ENCODE measurements around the gene DCXR.
A peak's percentile ranks its signal among the peaks of the same experiment; 100 is the strongest.

The DCXR gene

GRCh38 chr17:82076018-82076784 lies 38.7 kb upstream of the DCXR start:
- in situ Hi-C loops (cut with HindIII; ENCODE audit: low pct_ligation_motif_present, low pct_unique_long_range_greater_than_20kb, low sequenced_read_pairs) = no loop called here
- DNase-seq = no peak

GRCh38 chr17:82073446-82073845 lies 35.9 kb upstream of the DCXR start:
- DNase-seq = no peak
- in situ Hi-C loops (cut with HindIII; ENCODE audit: low pct_ligation_motif_present, low pct_unique_long_range_greater_than_20kb, low sequenced_read_pairs) = no loop called here

- in situ Hi-C loops (cut with HindIII; ENCODE audit: low pct_ligation_motif_present, low pct_unique_long_range_greater_than_20kb, low sequenced_read_pairs) = no loop called here
- no peak for DNase-seq
Measured at GRCh38 chr17:82072827-82073226, 35.3 kb upstream of the DCXR start.

GRCh38 chr17:82070611-82071010 lies 33.1 kb upstream of the DCXR start:
- DNase-seq = no peak
- in situ Hi-C loops (cut with HindIII; ENCODE audit: low pct_ligation_motif_present, low pct_unique_long_range_greater_than_20kb, low sequenced_read_pairs) = no loop called here

DNA sequence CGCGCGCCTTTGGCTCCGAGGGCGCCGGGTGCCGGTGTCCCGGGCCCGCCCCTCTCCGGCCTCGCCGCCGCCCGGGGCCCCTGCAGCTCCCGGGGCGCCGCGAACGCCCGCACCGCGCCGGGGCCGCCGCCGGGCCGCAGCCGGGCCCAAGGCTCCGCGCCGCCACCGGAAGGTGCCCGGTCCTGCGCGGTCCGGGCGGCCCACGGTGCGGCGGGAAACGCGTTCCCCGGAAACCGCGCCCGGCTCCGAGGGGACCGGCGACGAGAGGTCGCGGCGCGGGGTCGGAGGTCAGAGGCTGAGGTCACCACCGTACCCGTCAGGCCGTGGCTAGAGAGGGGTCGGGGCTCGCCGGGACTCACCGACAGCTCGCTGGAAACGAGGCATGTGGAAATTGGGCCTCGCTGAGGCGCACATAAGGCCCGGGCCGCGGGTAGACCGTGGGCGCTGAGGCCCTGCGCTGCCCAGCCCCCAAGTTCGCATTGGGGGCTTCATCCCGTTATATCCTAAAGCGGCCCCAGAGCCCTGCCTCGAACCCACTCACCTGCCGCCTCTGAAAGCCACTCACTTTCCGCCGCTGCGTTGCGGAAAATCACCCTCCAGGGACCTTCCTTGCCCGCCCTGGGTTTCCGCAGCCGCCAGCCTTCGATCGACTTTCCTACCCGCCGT lies 28.3 kb upstream of the DCXR start, which contains the start of gene DUS1L:
TSS of gene DUS1L (minus strand) at position 167 of the 666 bp plus-strand sequence. CDS start 745 bp downstream, outside the sequence.
- DNase-seq = peak; percentile 61
- in situ Hi-C loops (cut with HindIII; ENCODE audit: low pct_ligation_motif_present, low pct_unique_long_range_greater_than_20kb, low sequenced_read_pairs) = no loop called here

DNA sequence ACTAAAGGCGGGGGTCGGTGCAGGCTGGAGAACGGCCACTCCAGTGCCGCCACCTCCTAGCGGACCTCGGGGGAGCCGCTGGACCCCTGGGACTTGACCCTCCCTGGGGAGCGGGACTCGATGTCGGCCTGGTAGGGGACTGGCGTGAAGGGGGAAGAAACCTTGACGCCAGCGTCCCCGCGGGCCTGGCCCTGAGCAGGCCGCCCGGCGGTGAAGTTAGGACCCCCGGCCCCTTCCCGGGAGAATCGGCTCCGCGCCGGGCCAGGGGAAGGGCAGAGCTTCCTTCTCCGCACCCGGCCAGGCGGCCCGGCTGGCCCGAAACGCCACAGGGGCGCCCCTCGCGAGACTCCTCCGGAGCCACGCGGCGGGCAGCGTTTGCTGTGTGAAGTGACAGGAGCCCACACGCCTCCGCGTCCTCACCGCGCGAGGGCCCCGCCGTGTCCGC lies 27.7 kb upstream of the DCXR start:
- DNase-seq = peak; percentile 44
- in situ Hi-C loops (cut with HindIII; ENCODE audit: low pct_ligation_motif_present, low pct_unique_long_range_greater_than_20kb, low sequenced_read_pairs) = no loop called here

- no peak for DNase-seq
- in situ Hi-C loops (cut with HindIII; ENCODE audit: low pct_ligation_motif_present, low pct_unique_long_range_greater_than_20kb, low sequenced_read_pairs) = no loop called here
Measured at GRCh38 chr17:82064433-82065192, 27.1 kb upstream of the DCXR start.

GRCh38 chr17:82063424-82064415 lies 26.2 kb upstream of the DCXR start:
- in situ Hi-C loops (cut with HindIII; ENCODE audit: low pct_ligation_motif_present, low pct_unique_long_range_greater_than_20kb, low sequenced_read_pairs) = no loop called here
- no peak for DNase-seq

GRCh38 chr17:82062984-82063368 lies 25.5 kb upstream of the DCXR start:
- in situ Hi-C loops (cut with HindIII; ENCODE audit: low pct_ligation_motif_present, low pct_unique_long_range_greater_than_20kb, low sequenced_read_pairs) = no loop called here
- no peak for DNase-seq

- DNase-seq = no peak
- in situ Hi-C loops (cut with HindIII; ENCODE audit: low pct_ligation_motif_present, low pct_unique_long_range_greater_than_20kb, low sequenced_read_pairs) = no loop called here
Measured at GRCh38 chr17:82062076-82062983, 24.8 kb upstream of the DCXR start.

DNA sequence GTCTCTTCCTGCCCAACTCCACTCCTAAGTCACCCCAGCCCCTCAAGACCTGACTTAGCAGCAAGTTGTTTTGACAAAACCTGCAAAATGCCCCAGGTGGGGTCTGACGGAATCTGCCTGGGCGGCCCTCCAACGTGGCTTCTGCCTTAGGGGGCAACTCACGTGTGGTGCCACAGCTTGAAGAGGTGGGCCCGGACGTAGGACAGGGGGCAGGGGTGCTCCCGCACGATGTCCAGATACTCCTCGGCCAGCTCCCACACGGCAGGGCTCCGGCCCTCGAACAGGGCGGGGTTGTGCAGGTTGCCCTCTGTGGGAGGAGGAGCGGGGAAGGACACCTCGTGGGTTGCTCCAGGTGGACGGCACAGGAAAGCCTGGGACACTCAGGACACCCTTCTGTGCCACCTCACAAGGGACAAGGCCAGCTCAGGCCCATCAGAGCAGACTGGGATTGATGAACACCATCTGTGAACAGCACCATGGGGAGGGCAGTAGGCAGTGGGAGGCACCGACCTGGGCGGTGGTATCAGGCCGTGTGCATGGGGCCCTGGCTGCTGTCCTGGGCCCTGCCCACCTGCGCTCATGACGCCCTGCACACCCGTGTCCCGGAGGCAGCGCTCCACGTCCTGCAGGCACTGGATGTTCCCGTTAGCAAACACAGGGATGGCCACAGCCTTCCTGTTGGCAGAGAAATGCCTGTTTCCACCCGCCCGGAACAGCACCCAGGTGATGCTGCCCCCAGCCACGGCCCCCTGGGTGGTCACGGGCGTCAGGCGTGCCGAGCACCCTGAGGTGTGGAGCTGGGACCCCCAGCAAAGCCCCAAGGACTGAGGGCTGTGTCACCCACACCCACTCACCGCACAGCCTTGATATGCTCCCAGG lies 23.8 kb upstream of the DCXR start:
- in situ Hi-C loops (cut with HindIII; ENCODE audit: low pct_ligation_motif_present, low pct_unique_long_range_greater_than_20kb, low sequenced_read_pairs) = no loop called here

GRCh38 chr17:82060614-82061013 lies 23.1 kb upstream of the DCXR start:
- no peak for DNase-seq
- in situ Hi-C loops (cut with HindIII; ENCODE audit: low pct_ligation_motif_present, low pct_unique_long_range_greater_than_20kb, low sequenced_read_pairs) = no loop called here

More for the DNA sequence above, 23.8 kb upstream of the DCXR start:
- no peak for DNase-seq

GRCh38 chr17:82060001-82060380 lies 22.5 kb upstream of the DCXR start:
- in situ Hi-C loops (cut with HindIII; ENCODE audit: low pct_ligation_motif_present, low pct_unique_long_range_greater_than_20kb, low sequenced_read_pairs) = no loop called here

DNA sequence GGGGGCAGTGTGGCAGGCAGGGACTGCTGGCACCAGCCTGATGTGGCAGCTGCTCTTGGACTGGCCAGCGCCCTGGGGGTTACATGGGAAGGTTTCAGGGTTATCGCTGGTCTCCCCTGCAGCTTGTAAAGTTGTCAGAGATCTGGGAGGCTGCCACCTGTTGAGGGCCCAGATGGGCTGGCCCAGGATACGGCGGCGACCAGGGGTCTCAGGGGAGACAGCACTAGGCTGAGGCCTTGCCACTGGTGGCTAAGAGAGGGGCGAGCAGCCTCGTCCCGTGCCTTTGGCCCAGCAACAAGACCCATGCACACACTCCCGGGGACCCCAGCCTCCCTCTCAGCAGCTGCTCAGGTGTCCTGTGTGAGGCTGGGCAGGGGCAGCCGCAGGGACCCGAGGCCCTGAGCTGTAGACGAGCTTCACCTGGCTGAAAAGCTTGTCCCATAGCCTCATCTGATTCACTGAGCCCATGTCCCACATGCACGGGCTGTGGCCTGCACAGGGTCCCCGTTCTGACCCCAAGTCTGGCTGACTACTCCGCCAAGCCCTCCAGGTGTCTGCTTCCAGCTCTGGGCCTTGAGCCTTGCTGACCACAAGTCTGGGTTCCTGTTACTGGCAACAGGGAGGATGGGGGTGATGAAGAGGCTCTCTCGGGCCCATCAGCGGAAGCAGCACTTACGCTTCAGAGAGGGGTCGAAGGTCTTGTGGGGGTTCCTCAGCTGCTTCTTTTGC lies 21.9 kb upstream of the DCXR start:
- DNase-seq = no peak
- in situ Hi-C loops (cut with HindIII; ENCODE audit: low pct_ligation_motif_present, low pct_unique_long_range_greater_than_20kb, low sequenced_read_pairs) = no loop called here

More at GRCh38 chr17:82060001-82060380, 22.5 kb upstream of the DCXR start:
- no peak for DNase-seq

DNA sequence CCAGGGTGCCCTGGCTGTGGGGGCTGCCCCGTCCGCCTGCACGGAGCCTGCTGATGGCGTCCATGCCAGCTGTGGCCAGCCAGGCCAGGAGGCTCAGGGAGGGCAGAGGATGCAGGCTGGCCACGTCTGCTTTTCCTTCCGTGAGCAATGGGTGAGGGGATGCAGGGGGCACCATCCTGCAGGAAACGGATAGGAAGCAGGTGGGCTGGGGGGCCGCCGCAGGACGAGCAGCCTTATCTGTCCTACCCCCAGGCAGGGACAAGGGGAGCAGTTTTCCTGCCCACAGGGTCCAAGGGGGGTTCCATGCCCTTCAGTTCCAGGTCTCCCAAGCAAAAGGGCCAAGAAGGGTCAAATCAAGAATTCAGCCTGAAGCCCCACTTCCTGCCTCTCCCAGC lies 21.4 kb upstream of the DCXR start:
- DNase-seq = no peak
- in situ Hi-C loops (cut with HindIII; ENCODE audit: low pct_ligation_motif_present, low pct_unique_long_range_greater_than_20kb, low sequenced_read_pairs) = no loop called here
